DND-41 (cell line): ENCODE measurements around the gene TXNRD1.

Experiments used
- CTCF ChIP-seq: IDR thresholded peaks from 2 replicates; pipeline ENCODE4 v1.5.1; 2012; ENCODE audit warnings: borderline replicate concordance, low read length, moderate library complexity, mild to moderate bottlenecking; ENCODE audit not compliant: poor library complexity, severe bottlenecking; ENCODE audit errors: extremely low read depth
- EZH2 ChIP-seq: IDR thresholded peaks from 3 replicates; pipeline ENCODE4 v1.6.1; 2012; ENCODE audit warnings: borderline replicate concordance, low read depth, mild to moderate bottlenecking, moderate library complexity, low read length, inconsistent platforms; ENCODE audit not compliant: severe bottlenecking

GRCh38 chr12:104197264-104197663 is 18.3 kb upstream of the TXNRD1 start:
- TF ChIP-seq CTCF (no peak), EZH2 (no peak)
